NAMALWA (cell line): ENCODE results near the gene C16orf92.

Experiments
- DNase-seq: peaks from one replicate; pipeline ENCODE4 v3.0.0-alpha.2; 2015; ENCODE audit warnings: low spot score

The C16orf92 gene, protein sequence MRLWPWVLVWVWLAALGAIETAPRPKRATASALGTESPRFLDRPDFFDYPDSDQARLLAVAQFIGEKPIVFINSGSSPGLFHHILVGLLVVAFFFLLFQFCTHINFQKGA

DNA sequence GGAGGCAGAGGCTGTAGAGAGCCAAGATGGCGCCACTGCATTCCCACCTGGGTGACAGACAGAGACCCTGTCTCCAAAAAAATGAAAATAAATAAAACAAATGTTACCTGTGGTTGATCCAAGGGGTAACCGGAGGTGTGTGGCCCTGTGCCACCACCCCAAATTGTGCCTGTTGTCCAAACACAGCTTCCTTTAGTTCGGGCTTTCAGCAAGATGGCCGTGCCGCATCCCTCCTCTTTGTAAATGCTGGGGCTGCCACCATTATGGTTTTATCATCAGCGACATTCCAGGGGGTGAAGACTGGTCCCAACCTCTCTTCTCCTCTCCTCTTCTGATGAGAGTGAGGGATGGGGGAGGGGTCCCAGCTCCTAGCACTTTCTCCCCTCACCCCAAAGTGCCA is at the start of gene C16orf92:
C16orf92 (plus strand) TSS at position 312 of the 400 bp plus-strand sequence. CDS start 143 bp downstream, outside the sequence.
- no peak for DNase-seq

- DNase-seq: peak; percentile 99
These were observed 49.4 kb upstream of the C16orf92 start, which contains the start of gene TAOK2 for GRCh38 chr16:29973384-29974246. TAOK2 (plus strand) TSS chr16:29973868; CDS start chr16:29977773, 3,905 bp downstream.

- DNase-seq: peak; percentile 42
These were observed 48.5 kb upstream of the C16orf92 start for GRCh38 chr16:29974291-29975133.

- DNase-seq: no peak
These were observed 47.9 kb upstream of the C16orf92 start for GRCh38 chr16:29975134-29975538.

DNA sequence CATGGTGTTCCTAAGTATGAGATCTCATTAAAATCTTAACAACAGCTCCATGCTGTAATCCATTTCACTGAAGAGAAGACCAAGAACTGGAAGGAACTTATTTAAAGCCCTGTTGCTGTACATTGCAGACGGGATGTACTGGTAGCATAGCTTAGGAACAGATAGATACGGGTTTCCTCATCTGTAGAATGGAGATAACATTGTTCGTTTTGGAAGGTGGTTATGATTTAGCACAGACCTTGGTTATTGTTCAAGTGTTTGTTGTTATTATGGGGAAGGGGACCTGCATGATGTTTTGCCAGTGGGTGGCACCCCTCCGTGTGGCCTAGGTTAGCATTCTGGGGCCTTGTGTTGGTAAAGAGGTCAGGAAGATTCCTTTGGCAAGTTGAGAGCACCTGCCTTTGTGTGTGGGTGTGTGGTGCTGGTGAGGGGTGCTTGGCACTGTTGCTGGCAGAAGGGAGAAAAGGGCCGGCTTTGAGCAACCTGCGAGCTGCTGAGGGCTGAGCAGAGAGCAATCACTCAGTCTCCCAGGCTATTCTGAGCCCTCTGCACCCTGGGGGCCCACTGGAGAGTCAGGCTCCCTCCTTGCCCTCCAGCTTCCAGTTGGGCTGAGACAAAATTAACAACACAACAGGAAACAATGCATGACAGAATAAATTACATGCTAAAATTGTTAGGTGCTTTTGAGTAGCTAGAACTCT is 47.0 kb upstream of the C16orf92 start:
- DNase-seq: no peak

DNA sequence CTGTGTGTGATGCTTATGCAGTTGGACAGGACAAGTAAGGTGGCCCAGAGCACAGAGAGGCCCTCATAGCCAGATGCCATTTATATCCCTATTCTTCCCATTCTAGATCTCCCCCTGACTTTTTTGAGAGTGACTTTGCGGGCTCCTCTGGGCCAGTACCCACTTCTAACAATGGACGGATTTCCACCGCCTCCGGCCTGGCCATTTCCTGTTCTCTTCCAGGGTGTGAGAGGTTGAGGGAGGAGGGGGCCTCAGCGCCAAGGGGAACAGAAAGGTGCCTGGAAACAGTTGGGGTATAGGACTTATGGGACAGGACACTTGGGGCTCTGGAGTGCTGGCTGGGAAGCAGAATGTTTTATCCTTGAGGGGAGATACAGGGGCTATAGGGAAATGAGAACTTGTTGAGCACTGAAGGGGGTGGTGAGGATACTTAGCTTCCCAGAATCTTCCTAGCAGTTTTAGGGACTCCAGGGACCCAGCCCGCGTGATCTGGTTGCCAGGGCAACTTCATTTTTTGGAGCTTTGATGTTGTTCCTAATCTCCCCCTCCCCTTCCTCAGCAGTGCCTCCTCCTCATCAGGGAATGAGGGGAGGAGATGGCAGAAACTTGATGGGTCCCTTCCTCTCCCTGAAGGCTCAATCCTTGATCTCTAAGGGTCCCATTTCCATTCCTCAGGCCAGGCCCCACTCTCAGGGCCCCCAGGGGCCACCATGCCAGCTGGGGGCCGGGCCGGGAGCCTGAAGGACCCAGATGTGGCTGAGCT is 45.8 kb upstream of the C16orf92 start:
- no peak for DNase-seq

DNA sequence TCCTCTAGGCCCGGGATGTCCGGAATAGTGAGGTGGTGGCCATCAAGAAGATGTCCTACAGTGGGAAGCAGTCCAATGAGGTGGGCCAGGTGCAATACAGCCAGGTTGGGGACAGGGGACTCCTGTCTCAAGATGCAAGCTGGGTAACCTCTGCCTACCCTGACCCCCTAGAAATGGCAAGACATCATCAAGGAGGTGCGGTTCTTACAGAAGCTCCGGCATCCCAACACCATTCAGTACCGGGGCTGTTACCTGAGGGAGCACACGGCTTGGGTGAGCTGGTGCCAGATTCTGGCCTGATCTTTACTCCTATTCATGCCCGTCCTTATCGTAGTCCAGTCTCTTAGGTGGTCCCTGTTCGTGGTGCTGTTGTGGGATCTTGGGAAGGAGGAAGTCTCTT is 44.9 kb upstream of the C16orf92 start:
- no peak for DNase-seq

DNA sequence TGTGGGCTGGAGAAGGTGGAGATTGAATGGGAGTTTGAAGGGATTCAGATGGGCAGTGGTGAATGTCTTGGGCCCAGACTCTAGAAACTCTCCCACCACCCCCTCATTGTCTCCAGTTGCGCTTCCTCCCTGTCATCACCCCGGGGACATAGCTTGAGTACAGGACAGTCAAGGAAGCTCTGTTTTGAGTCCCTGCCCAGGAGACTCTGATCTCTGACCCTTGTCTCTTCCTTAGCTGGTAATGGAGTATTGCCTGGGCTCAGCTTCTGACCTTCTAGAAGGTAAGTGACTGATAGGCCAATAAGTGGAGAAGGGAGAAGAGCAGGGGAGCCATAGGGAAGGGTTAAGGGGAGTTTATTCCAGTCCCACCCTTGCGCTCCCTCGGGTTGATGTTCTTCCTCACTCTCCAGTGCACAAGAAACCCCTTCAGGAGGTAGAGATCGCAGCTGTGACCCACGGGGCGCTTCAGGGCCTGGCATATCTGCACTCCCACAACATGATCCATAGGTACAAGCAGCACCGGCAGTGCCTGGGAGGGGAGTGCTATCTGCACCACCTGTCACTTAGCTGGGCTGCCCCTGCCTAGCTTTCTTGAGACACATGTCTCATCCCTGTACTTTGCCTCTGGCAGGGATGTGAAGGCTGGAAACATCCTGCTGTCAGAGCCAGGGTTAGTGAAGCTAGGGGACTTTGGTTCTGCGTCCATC is 44.3 kb upstream of the C16orf92 start:
- no peak for DNase-seq

- DNase-seq: no peak
These were observed 40.2 kb upstream of the C16orf92 start for GRCh38 chr16:29982560-29983419.

DNA sequence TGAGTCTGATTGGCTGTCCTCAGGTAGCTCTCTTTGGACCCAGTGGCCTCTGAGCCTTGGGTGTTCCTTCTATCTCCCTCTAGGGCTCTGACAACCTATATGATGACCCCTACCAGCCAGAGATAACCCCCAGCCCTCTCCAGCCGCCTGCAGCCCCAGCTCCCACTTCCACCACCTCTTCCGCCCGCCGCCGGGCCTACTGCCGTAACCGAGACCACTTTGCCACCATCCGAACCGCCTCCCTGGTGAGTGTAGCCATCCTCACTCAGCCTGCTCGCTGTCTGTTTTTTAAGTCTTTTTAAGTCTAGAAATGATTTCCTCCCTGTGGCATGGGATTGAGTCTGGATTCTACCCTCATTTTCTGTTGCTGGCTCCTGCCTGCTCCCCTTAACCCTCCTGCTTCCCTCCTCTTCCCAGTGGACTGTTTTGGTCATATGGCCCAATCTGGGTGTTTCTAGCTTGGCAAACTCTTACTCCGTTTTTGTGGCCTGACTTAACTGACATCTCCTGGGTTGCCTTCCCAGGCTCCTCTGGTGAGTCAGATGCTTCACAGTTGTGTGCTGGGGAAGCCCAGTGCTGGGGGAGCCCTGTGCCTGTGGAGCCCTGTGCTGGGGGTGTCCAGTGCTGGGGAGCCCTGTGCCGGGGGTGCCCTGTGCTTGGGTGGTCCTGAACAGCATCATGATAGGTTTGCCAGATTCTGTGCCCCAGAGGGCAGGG is 39.4 kb upstream of the C16orf92 start:
- no peak for DNase-seq

- DNase-seq: no peak
These were observed 38.7 kb upstream of the C16orf92 start for GRCh38 chr16:29984137-29984763.

- no peak for DNase-seq
These were observed 38.2 kb upstream of the C16orf92 start for GRCh38 chr16:29984764-29985147.

DNA sequence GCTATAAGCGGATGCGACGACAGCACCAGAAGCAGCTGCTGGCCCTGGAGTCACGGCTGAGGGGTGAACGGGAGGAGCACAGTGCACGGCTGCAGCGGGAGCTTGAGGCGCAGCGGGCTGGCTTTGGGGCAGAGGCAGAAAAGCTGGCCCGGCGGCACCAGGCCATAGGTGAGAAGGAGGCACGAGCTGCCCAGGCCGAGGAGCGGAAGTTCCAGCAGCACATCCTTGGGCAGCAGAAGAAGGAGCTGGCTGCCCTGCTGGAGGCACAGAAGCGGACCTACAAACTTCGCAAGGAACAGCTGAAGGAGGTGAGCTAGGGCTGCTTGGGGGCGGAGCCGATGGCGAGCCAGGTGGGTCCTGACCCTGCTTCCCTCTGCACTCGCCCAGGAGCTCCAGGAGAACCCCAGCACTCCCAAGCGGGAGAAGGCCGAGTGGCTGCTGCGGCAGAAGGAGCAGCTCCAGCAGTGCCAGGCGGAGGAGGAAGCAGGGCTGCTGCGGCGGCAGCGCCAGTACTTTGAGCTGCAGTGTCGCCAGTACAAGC is 37.7 kb upstream of the C16orf92 start:
- no peak for DNase-seq

DNA sequence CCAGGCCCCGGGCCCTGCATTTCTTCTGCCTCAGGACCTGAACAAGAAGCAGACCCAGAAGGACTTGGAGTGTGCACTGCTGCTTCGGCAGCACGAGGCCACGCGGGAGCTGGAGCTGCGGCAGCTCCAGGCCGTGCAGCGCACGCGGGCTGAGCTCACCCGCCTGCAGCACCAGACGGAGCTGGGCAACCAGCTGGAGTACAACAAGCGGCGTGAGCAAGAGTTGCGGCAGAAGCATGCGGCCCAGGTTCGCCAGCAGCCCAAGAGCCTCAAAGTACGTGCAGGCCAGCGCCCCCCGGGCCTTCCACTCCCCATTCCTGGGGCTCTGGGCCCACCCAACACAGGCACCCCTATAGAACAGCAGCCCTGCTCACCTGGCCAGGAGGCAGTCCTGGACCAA is 36.8 kb upstream of the C16orf92 start:
- DNase-seq: no peak

DNA sequence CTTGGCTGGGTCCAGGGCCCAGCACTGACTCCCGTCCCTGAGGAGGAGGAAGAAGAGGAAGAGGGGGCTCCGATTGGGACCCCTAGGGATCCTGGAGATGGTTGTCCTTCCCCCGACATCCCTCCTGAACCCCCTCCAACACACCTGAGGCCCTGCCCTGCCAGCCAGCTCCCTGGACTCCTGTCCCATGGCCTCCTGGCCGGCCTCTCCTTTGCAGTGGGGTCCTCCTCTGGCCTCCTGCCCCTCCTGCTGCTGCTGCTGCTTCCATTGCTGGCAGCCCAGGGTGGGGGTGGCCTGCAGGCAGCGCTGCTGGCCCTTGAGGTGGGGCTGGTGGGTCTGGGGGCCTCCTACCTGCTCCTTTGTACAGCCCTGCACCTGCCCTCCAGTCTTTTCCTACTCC is 36.1 kb upstream of the C16orf92 start:
- no peak for DNase-seq

GRCh38 chr16:29987371-29988085 is 35.5 kb upstream of the C16orf92 start:
- no peak for DNase-seq

DNA sequence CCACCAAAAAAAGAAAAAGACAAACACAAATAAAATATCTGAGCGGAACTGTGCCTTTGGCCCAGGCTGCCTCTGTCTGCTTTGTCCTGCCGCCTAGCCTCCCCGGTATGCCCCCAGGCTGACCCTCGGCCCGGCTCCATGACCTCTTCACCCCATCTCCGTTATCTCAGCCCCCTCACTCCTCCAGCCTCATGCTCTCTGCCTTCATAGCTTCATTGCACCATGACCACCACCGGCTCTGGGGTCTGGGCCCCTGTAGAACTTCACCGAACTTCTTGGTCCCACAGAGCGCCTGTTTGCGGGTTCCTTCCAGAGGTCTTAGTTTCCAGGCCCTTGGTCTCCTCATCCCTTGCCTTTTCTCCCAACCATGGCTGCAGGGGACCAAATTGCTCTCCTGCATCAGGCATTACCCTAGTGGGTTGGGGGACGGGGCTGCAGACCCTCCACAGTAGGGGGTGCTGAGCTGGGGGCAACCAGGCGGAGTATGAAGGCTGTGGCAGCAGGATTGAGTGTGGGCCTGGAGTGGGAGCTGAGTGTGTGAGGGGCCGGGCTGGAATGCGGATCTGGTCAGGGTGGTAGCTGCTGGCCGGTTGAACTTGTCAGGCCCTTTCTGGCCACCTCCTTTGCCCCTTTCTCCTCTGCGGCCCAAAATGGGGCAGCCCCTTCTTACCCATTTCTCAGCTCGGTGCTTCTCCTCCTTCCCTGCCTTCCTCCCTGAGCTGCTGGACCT is 34.5 kb upstream of the C16orf92 start:
- no peak for DNase-seq
